WERI-Rb-1 (cell line): ENCODE measurements around the gene FGF12.

Experiments used
- DNase-seq: peaks from one replicate; pipeline ENCODE4 v3.0.0-alpha.2; 2020
- H3K27ac ChIP-seq: fragments of 250-450 bp; sonication (Bioruptor Pico); 2 replicates; pipeline ENCODE4 v1.5.1; 2020; ENCODE audit warnings: mild to moderate bottlenecking, moderate library complexity
- H3K27me3 ChIP-seq: fragments of 250-450 bp; sonication (Bioruptor Pico); 2 replicates; pipeline ENCODE4 v1.5.1; 2021; ENCODE audit warnings: mild to moderate bottlenecking, low read depth, moderate library complexity; ENCODE audit not compliant: insufficient read depth, severe bottlenecking
- H3K36me3 ChIP-seq: fragments of 250-450 bp; sonication (Bioruptor Pico); 2 replicates; pipeline ENCODE4 v1.5.1; 2020; ENCODE audit warnings: mild to moderate bottlenecking, moderate library complexity
- H3K4me3 ChIP-seq: 2 replicates; pipeline ENCODE4 v1.5.1; 2011; ENCODE audit warnings: low read depth, mild to moderate bottlenecking, control low read depth, low read length
- H3K9me3 ChIP-seq: fragments of 250-450 bp; sonication (Bioruptor Pico); 2 replicates; pipeline ENCODE4 v1.5.1; 2021; ENCODE audit warnings: mild to moderate bottlenecking, moderate library complexity; ENCODE audit not compliant: severe bottlenecking
- CTCF ChIP-seq: IDR thresholded peaks from 2 replicates; pipeline ENCODE4 v1.5.1; 2011; ENCODE audit warnings: low read depth, mild to moderate bottlenecking, control low read depth, inconsistent platforms, low read length

FGF12 gene

GRCh38 chr3:192237992-192238608 is 489.2 kb downstream of the FGF12 start:
- H3K36me3 ChIP-seq: no peaks in the 10 kb centered on the region
- no peak overlapping the region for H3K4me3 ChIP-seq
- no peak overlapping the region for H3K27ac ChIP-seq
- DNase-seq: peak; percentile 60
- peak; percentile 47 for TF ChIP-seq CTCF
- H3K9me3 ChIP-seq: no peaks in the 10 kb centered on the region
- H3K27me3 ChIP-seq: no peaks in the 10 kb centered on the region

GRCh38 chr3:192229866-192230265 is 497.5 kb downstream of the FGF12 start:
- no peaks in the 10 kb centered on the region for H3K27me3 ChIP-seq
- no peak for DNase-seq
- H3K4me3 ChIP-seq: no peak overlapping the region
- H3K9me3 ChIP-seq: no peaks in the 10 kb centered on the region
- H3K27ac ChIP-seq: no peak overlapping the region
- H3K36me3 ChIP-seq: no peaks in the 10 kb centered on the region
- TF ChIP-seq CTCF: no peak

GRCh38 chr3:192224634-192225155 is 502.6 kb downstream of the FGF12 start:
- Histone ChIP-seq H3K9me3 (no peaks in the 10 kb centered on the region), H3K36me3 (no peaks in the 10 kb centered on the region), H3K4me3 (no peak overlapping the region), H3K27ac (no peak overlapping the region), H3K27me3 (no peaks in the 10 kb centered on the region)
- no peak for DNase-seq
- TF ChIP-seq CTCF: no peak

GRCh38 chr3:192223815-192224214 is 503.5 kb downstream of the FGF12 start:
- Histone ChIP-seq H3K36me3 (no peaks in the 10 kb centered on the region), H3K4me3 (no peak overlapping the region), H3K9me3 (no peaks in the 10 kb centered on the region), H3K27me3 (no peaks in the 10 kb centered on the region), H3K27ac (no peak overlapping the region)
- DNase-seq: no peak
- no peak for TF ChIP-seq CTCF

GRCh38 chr3:192220915-192221314 is 506.4 kb downstream of the FGF12 start:
- no peak overlapping the region for H3K27ac ChIP-seq
- H3K9me3 ChIP-seq: no peaks in the 10 kb centered on the region
- H3K27me3 ChIP-seq: no peaks in the 10 kb centered on the region
- TF ChIP-seq CTCF: no peak
- H3K4me3 ChIP-seq: no peak overlapping the region
- DNase-seq: no peak
- H3K36me3 ChIP-seq: no peaks in the 10 kb centered on the region

- no peaks in the 10 kb centered on the region for H3K9me3 ChIP-seq
- H3K27ac ChIP-seq: no peak overlapping the region
- TF ChIP-seq CTCF: no peak
- H3K36me3 ChIP-seq: no peaks in the 10 kb centered on the region
- DNase-seq: no peak
- H3K27me3 ChIP-seq: no peaks in the 10 kb centered on the region
- no peak overlapping the region for H3K4me3 ChIP-seq
These were observed 507.4 kb downstream of the FGF12 start for GRCh38 chr3:192219926-192220325.
